ENCODE measurements around the gene OR7G1. TPM values are rescaled to one million over a fixed set of nuclear protein-coding genes. Genes with fewer than 3 reads are reported as not detected.

Gene OR7G1
- total and polyA plus RNA-seq, 10 of the 15 experiments (the other 5 are each of a cell fraction or from before 2014, with no cell fraction given) = not detected

- ATAC-seq (no peak), FAIRE-seq (no peak), DNase-seq (ENCODE audit: low read depth, low spot score) (no peak)
- Histone ChIP-seq H2AFZ (ENCODE audit: control insufficient read depth, low read depth, low read length) (no peak overlapping the region), H3K4me3 (no peak overlapping the region), H3K79me2 (ENCODE audit: control insufficient read depth, insufficient read depth, low read length) (no peaks in the 10 kb centered on the region), H3K27ac (ENCODE audit: control insufficient read depth, insufficient read depth) (no peak overlapping the region), H3K27me3 (replicated peaks in 1 of 2; ENCODE audit: control insufficient read depth in 2 of 2, insufficient read depth in 2 of 2, low read length in 1 of 2) (no peaks in the 10 kb centered on the region), H3K4me2 (ENCODE audit: control insufficient read depth, insufficient read depth) (no peak overlapping the region), H3K9ac (ENCODE audit: control insufficient read depth, insufficient read depth, low read length) (no peak overlapping the region), H4K20me1 (ENCODE audit: control insufficient read depth, insufficient read depth) (no peaks in the 10 kb centered on the region), H3K36me3 (ENCODE audit: control insufficient read depth in 2 of 2, insufficient read depth in 2 of 2, low read length in 1 of 2) (no peaks in the 10 kb centered on the region), H3K4me1 (ENCODE audit: control insufficient read depth, insufficient read depth, low read length) (no peaks in the 10 kb centered on the region), H3K9me3 (replicated peaks; ENCODE audit: control insufficient read depth, insufficient read depth, low read length) (no peaks in the 10 kb centered on the region; the same call in 2 of the 3 replicates)
- ChIA-PET CTCF (no interaction called here), SMC1A (ENCODE audit: uncharacterized antibody, unreplicated experiment) (no interaction called here), RAD21 (ENCODE audit: unreplicated experiment) (no interaction called here), POLR2A (no interaction called here)
- no TSS peak for BruUV-seq (replicated peaks)
- intact Hi-C loops (cut with micrococcal nuclease; ENCODE audit: unreplicated experiment) (loop anchor here (10.0 kb wide), 1 partner anchor 415 kb away; no protein-coding TSS in a partner anchor), in situ Hi-C loops (cut with MboI) (no loop called here)
- 29% methylated on average over 5 of the region's 5 CpGs for WGBS (ENCODE audit: insufficient coverage, insufficient replicate concordance, low lambda C conversion rate, missing lambda C conversion rate)
- TF ChIP-seq SREBF1 (IDR thresholded peaks at IDR 0.05; ENCODE audit: low read length) (no peak), ZZZ3 (IDR thresholded peaks at IDR 0.05; ENCODE audit: control insufficient read depth, insufficient read length, low read depth) (no peak), ZBTB33 (IDR thresholded peaks at IDR 0.05) (no peak), MXI1 (IDR thresholded peaks at IDR 0.05; ENCODE audit: low read depth, low read length) (no peak), SRF (IDR thresholded peaks at IDR 0.05; ENCODE audit: low read depth in 2 of 2, low read length in 2 of 2) (no peak), IKZF2 (IDR thresholded peaks at IDR 0.05) (no peak), ZBED1 (IDR thresholded peaks at IDR 0.05; ENCODE audit: borderline replicate concordance) (no peak), ATF7 (IDR thresholded peaks at IDR 0.05; ENCODE audit: low read depth) (no peak), STAT3 (IDR thresholded peaks at IDR 0.05; ENCODE audit: low read depth, low read length) (no peak), ETV6 (conservative IDR thresholded peaks at IDR 0.05 in 1 of 2, IDR thresholded peaks at IDR 0.05 in 1 of 2; ENCODE audit: borderline replicate concordance in 1 of 2, low read depth in 1 of 2) (no peak), ZNF217 (IDR thresholded peaks at IDR 0.05) (no peak), BCLAF1 (IDR thresholded peaks at IDR 0.05) (no peak), PML (IDR thresholded peaks at IDR 0.05; ENCODE audit: low read length) (no peak), EGR1 (IDR thresholded peaks at IDR 0.05; ENCODE audit: borderline replicate concordance in 1 of 2, low read depth in 2 of 2, low read length in 2 of 2) (no peak), SMAD1 (IDR thresholded peaks at IDR 0.05; ENCODE audit: low read depth, partially characterized antibody) (no peak), ZNF207 (IDR thresholded peaks at IDR 0.05; ENCODE audit: borderline replicate concordance) (no peak), SMAD5 (IDR thresholded peaks at IDR 0.05; ENCODE audit: low read depth) (no peak), E4F1 (IDR thresholded peaks at IDR 0.05; ENCODE audit: borderline replicate concordance, partially characterized antibody) (no peak)
These were observed 45.5 kb downstream of the OR7G1 start for GRCh38 chr19:9070066-9070465.
